IMR-90 (cell line): ENCODE results near the gene SLC50A1. TPM values are rescaled to one million over a fixed set of nuclear protein-coding genes. Genes with fewer than 3 reads are reported as not detected.

Experiments used
- ATAC-seq: fragments of 200-7000 bp; cut with Tn5 transposase; 2 replicates; pipeline ENCODE4 v1.9.1; 2020; ENCODE audit warnings: low read depth, mild to moderate bottlenecking, moderate library complexity
- BruUV-seq: library from RNA; stranded (reverse); fragments of 400-500 nt; replicated peaks from 2 replicates; lab custom pipeline; 2021; lab: Mats Ljungman, UMichigan
- CTCF ChIA-PET: fragments of 300-600 bp; formaldehyde crosslinking; extraction: SDS; loops from one replicate; lab custom pipeline; 2021; ENCODE audit warnings: antibody characterized with exemption; lab: Yijun Ruan, JAX
- POLR2A ChIA-PET: fragments of 300-600 bp; sonication (Branson Sonifier 250); formaldehyde crosslinking; loops from one replicate; lab custom pipeline; 2022; ENCODE audit warnings: antibody characterized with exemption; ENCODE audit not compliant: unreplicated experiment; lab: Charles Lee
- DNase-seq: peaks from one replicate; pipeline ENCODE4 v3.0.0; 2013
- H2AFZ ChIP-seq: replicated peaks from 2 replicates; pipeline ENCODE3; 2013; ENCODE audit warnings: low read length, mild to moderate bottlenecking; ENCODE audit not compliant: poor library complexity
- H2AK5ac ChIP-seq: 2 replicates; pipeline ENCODE4 v1.6.1; 2013; ENCODE audit warnings: low read depth, low read length, inconsistent platforms
- H2AK9ac ChIP-seq: replicated peaks from 2 replicates; pipeline ENCODE3; 2013; ENCODE audit warnings: mild to moderate bottlenecking, low read depth, low read length, moderate library complexity; ENCODE audit not compliant: poor library complexity
- H2BK120ac ChIP-seq: 2 replicates; pipeline ENCODE4 v1.6.1; 2013; ENCODE audit warnings: low read depth, low read length, inconsistent platforms
- H2BK15ac ChIP-seq: 3 replicates; pipeline ENCODE4 v1.6.1; 2013; ENCODE audit warnings: low read depth, low read length, inconsistent platforms
- H2BK20ac ChIP-seq: 2 replicates; pipeline ENCODE4 v1.6.1; 2013; ENCODE audit warnings: low read depth, mild to moderate bottlenecking, inconsistent platforms, low read length, moderate library complexity
- H2BK5ac ChIP-seq: 2 replicates; pipeline ENCODE4 v1.6.1; 2013; ENCODE audit warnings: mild to moderate bottlenecking, low read depth, low read length, inconsistent platforms; ENCODE audit not compliant: poor library complexity, severe bottlenecking
- H3K14ac ChIP-seq: replicated peaks from 2 replicates; pipeline ENCODE4 v1.6.1; 2013; ENCODE audit warnings: low read depth, low read length, inconsistent platforms
- H3K18ac ChIP-seq: 2 replicates; pipeline ENCODE4 v1.6.1; 2013; ENCODE audit warnings: low read depth, low read length, control low read depth
- H3K23ac ChIP-seq: 2 replicates; pipeline ENCODE4 v1.6.1; 2013; ENCODE audit warnings: low read depth, low read length, inconsistent platforms
- H3K27ac ChIP-seq: 2 replicates; pipeline ENCODE4 v1.5.1; 2013; ENCODE audit warnings: mild to moderate bottlenecking, control low read depth, low read length; ENCODE audit not compliant: insufficient read depth
- H3K27me3 ChIP-seq: 2 replicates; pipeline ENCODE4 v1.6.1; 2013; ENCODE audit warnings: low read length; ENCODE audit not compliant: control insufficient read depth, insufficient read depth
- H3K36me3 ChIP-seq: 2 replicates; pipeline ENCODE4 v1.6.1; 2013; ENCODE audit warnings: low read length, mixed read lengths; ENCODE audit not compliant: control insufficient read depth, insufficient read depth
- H3K4ac ChIP-seq: 2 replicates; pipeline ENCODE4 v1.6.1; 2013; ENCODE audit warnings: low read depth, low read length, inconsistent platforms
- H3K4me1 ChIP-seq: 2 replicates; pipeline ENCODE4 v1.6.1; 2013; ENCODE audit warnings: low read length, mixed read lengths; ENCODE audit not compliant: control insufficient read depth, insufficient read depth
- H3K4me2 ChIP-seq: 2 replicates; pipeline ENCODE4 v1.6.1; 2013; ENCODE audit warnings: low read depth, mild to moderate bottlenecking, control low read depth, low read length, moderate library complexity
- H3K4me3 ChIP-seq: 2 replicates; pipeline ENCODE4 v1.5.1; 2013; ENCODE audit warnings: low read depth, mild to moderate bottlenecking, control low read depth, low read length, moderate library complexity; ENCODE audit not compliant: insufficient read depth
- H3K56ac ChIP-seq: 2 replicates; pipeline ENCODE4 v1.6.1; 2013; ENCODE audit warnings: low read length, inconsistent platforms; ENCODE audit not compliant: insufficient read depth; ENCODE audit errors: extremely low read depth
- H3K79me1 ChIP-seq, 2 experiments: 2 replicates each; pipeline ENCODE4 v1.6.1; 2013; ENCODE audit warnings: low read length in 2 of 2, inconsistent platforms in 1 of 2, low read depth in 1 of 2
- H3K9ac ChIP-seq: 2 replicates; pipeline ENCODE4 v1.6.1; 2013; ENCODE audit warnings: low read depth, low read length, control low read depth
- H3K9me1 ChIP-seq: 2 replicates; pipeline ENCODE4 v1.6.1; 2013; ENCODE audit warnings: low read length, inconsistent platforms; ENCODE audit not compliant: insufficient read depth
- H3K9me3 ChIP-seq: 2 replicates; pipeline ENCODE4 v1.6.1; 2013; ENCODE audit warnings: low read length; ENCODE audit not compliant: control insufficient read depth, insufficient read depth
- H4K20me1 ChIP-seq: 2 replicates; pipeline ENCODE4 v1.6.1; 2013; ENCODE audit warnings: low read length, inconsistent platforms; ENCODE audit not compliant: insufficient read depth
- H4K5ac ChIP-seq: 2 replicates; pipeline ENCODE4 v1.6.1; 2013; ENCODE audit warnings: mild to moderate bottlenecking, low read depth, low read length, control low read depth
- H4K8ac ChIP-seq, 2 experiments: 2 replicates each; pipeline ENCODE4 v1.6.1; 2013; ENCODE audit warnings: low read depth in 2 of 2, low read length in 2 of 2, control low read depth in 1 of 2, inconsistent platforms in 1 of 2
- H4K91ac ChIP-seq: 2 replicates; pipeline ENCODE4 v1.6.1; 2013; ENCODE audit warnings: low read depth, low read length, inconsistent platforms; ENCODE audit not compliant: insufficient read depth
- RFX5 ChIP-seq: IDR thresholded peaks from 2 replicates; pipeline ENCODE4 v1.8.0; 2012; ENCODE audit warnings: low read depth, mild to moderate bottlenecking, low read length, moderate library complexity
- WGBS, 2 experiments: methylation state at CpG; one replicate each; pipeline versions ENCODE4 v1.1.5 to v1.1.7; 2013; ENCODE audit warnings: missing lambda C conversion rate in 2 of 2; ENCODE audit not compliant: insufficient read length in 1 of 2; ENCODE audit errors: extremely low coverage in 2 of 2; 5-methylcytosine and 5-hydroxymethylcytosine counted together
- dilution Hi-C: fragments of 300-500 bp; cut with HindIII; formaldehyde crosslinking; loops from one replicate; pipeline ENCODE4 v1.14.3; 2018; ENCODE audit warnings: low sequenced_read_pairs; ENCODE audit not compliant: unreplicated experiment
- in situ Hi-C: fragments of 300-500 bp; cut with MboI; formaldehyde crosslinking; loops from 3 replicates; pipeline ENCODE4 v1.14.3; 2019; ENCODE audit warnings: low sequenced_read_pairs, inconsistent platforms, mixed read lengths
- intact Hi-C: fragments of 100-400 bp; cut with micrococcal nuclease; formaldehyde crosslinking; loops from 2 replicates; pipeline ENCODE4 v1.10.0; 2022
- polyA plus RNA-seq, 3 experiments: library from polyadenylated mRNA; depleted of rRNA; stranded (reverse); fragments of >200 nt; gene quantifications; 2 replicates each; pipeline ENCODE4 v1.2.3, GENCODE V29; 2012; ENCODE audit warnings: low replicate concordance in 1 of 3
- total RNA-seq: library from RNA; depleted of rRNA; stranded (reverse); fragments of >200 nt; gene quantifications from 2 replicates; pipeline ENCODE4 v1.2.3, GENCODE V29; 2012
- TF ChIP-seq, protein P1 (sequence below): fragments of 150-350 bp; IDR thresholded peaks from 2 replicates; pipeline ENCODE4 v1.6.1; 2017; ENCODE audit warnings: mild to moderate bottlenecking, antibody characterized with exemption, low read length, low read depth

Gene SLC50A1
- total and polyA plus RNA-seq, 2 of the 4 experiments (the other 2 are of a cell fraction), result 20.6 to 20.8 TPM

- no peak overlapping the region for H4K91ac ChIP-seq
- H4K8ac ChIP-seq, result peak overlapping the region; percentile 77 to 93
- H3K36me3 ChIP-seq, result peaks cover 3% of the 10 kb centered on the region; the same call in 1 of the 2 replicates
- H2BK5ac ChIP-seq, result peak overlapping the region; percentile 19
- H3K9me3 ChIP-seq, result no peaks in the 10 kb centered on the region
- H4K20me1 ChIP-seq, result no peaks in the 10 kb centered on the region
- no peak overlapping the region for H3K18ac ChIP-seq
- H3K4me1 ChIP-seq, result peaks cover 4% of the 10 kb centered on the region; the same call in 1 of the 2 replicates
- H3K4ac ChIP-seq, result no peak overlapping the region
- H2AK9ac ChIP-seq, result peak overlapping the region; percentile 96
- intact Hi-C loops, result no loop called here
- H3K79me1 ChIP-seq, result peaks cover 23 to 39% of the 10 kb centered on the region in 2 experiments
- WGBS, 2 experiments, result no CpG with 5 or more reads among the region's 11 CpGs
- BruUV-seq, result no TSS peak
- H3K27ac ChIP-seq, result no peak overlapping the region
- no peak overlapping the region for H2BK20ac ChIP-seq
- peaks cover 3% of the 10 kb centered on the region; the same call in 1 of the 2 replicates for H3K27me3 ChIP-seq
- ATAC-seq (no peak), DNase-seq (no peak)
- dilution Hi-C loops, result no loop called here
- no peak overlapping the region for H2BK120ac ChIP-seq
- peak overlapping the region; percentile 96 for H4K5ac ChIP-seq
- H3K14ac ChIP-seq, result no peak overlapping the region; the same call in 1 of the 2 replicates
- peak overlapping the region; percentile 100 for H2AFZ ChIP-seq
- CTCF ChIA-PET, result no interaction called here
- H3K4me3 ChIP-seq, result peak overlapping the region; percentile 79
- in situ Hi-C loops, result no loop called here
- peaks cover 12% of the 10 kb centered on the region; the same call in 1 of the 2 replicates for H3K9me1 ChIP-seq
- POLR2A ChIA-PET, result interaction anchor here (0.6 kb wide), 1 partner anchor 428 kb away, joined by 4 read pairs; no protein-coding TSS in a partner anchor
- H3K56ac ChIP-seq, result no peak overlapping the region
- H2AK5ac ChIP-seq, result no peak overlapping the region
- no peak overlapping the region for H2BK15ac ChIP-seq
- no peak overlapping the region for H3K9ac ChIP-seq
- peak overlapping the region; percentile 92 for H3K4me2 ChIP-seq
- TF ChIP-seq, protein P1, sequence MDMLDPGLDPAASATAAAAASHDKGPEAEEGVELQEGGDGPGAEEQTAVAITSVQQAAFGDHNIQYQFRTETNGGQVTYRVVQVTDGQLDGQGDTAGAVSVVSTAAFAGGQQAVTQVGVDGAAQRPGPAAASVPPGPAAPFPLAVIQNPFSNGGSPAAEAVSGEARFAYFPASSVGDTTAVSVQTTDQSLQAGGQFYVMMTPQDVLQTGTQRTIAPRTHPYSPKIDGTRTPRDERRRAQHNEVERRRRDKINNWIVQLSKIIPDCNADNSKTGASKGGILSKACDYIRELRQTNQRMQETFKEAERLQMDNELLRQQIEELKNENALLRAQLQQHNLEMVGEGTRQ, result no peak
- no peak for TF ChIP-seq RFX5
- 0 out of 2 replicates have a peak overlapping the region, but pooled peaks have one; percentile 28 for H3K23ac ChIP-seq
Measured at GRCh38 chr1:155140630-155140953, 4.9 kb downstream of the SLC50A1 start.
